A549 (cell line): ENCODE measurements around the gene AUTS2. TPM values are rescaled to one million over a fixed set of nuclear protein-coding genes. Genes with fewer than 3 reads are reported as not detected.

Experiments
- ATAC-seq, 2 experiments: fragments of 200-7000 bp in 1 of 2; fragments of >200 bp in 1 of 2; cut with Nextera tagmentation in 1 of 2; cut with Tn5 transposase in 1 of 2; 3 replicates each; pipeline versions ENCODE4 v1.8.0 to v1.9.1; 2018 to 2020; ENCODE audit warnings: mild to moderate bottlenecking in 1 of 2, moderate library complexity in 1 of 2
- CTCF ChIA-PET: fragments of 300-600 bp; sonication (Branson Sonifier 250); formaldehyde crosslinking; extraction: SDS; loops from one replicate; lab custom pipeline; 2021; ENCODE audit warnings: antibody characterized with exemption, inconsistent platforms; lab: Yijun Ruan, JAX
- POLR2A ChIA-PET: fragments of 350-600 bp; formaldehyde crosslinking; extraction: SDS; loops from one replicate; lab custom pipeline; 2021; ENCODE audit warnings: antibody characterized with exemption, inconsistent platforms; lab: Yijun Ruan, JAX
- DNase-seq, 2 experiments: peaks; one replicate each; pipeline versions ENCODE4 v3.0.0 to v3.0.0-alpha.2; 2011 to 2016; ENCODE audit warnings: low read depth in 1 of 2, low spot score in 1 of 2
- FAIRE-seq: peaks from 2 replicates; lab custom pipeline; 2011; peaks lifted over from hg19 to GRCh38; lab: Jason Lieb, UNC
- H3K27ac ChIP-seq, 2 experiments: fragments of >200 bp; sonication (Bioruptor Twin); formaldehyde crosslinking; 3 replicates each; pipeline ENCODE4 v1.5.1; 2016 to 2017
- H3K4me1 ChIP-seq: fragments of >200 bp; sonication (Bioruptor Twin); formaldehyde crosslinking; 3 replicates; pipeline ENCODE4 v1.6.1; 2016
- H3K4me2 ChIP-seq: fragments of >200 bp; sonication (Bioruptor Twin); formaldehyde crosslinking; 3 replicates; pipeline ENCODE4 v1.6.1; 2016
- H3K4me3 ChIP-seq: fragments of >200 bp; sonication (Bioruptor Twin); formaldehyde crosslinking; 3 replicates; pipeline ENCODE4 v1.5.1; 2016
- H3K9me3 ChIP-seq: fragments of >200 bp; sonication (Bioruptor Twin); formaldehyde crosslinking; 3 replicates; pipeline ENCODE4 v1.6.1; 2016
- BCL3 ChIP-seq: fragments of >200 bp; sonication (Bioruptor Twin); formaldehyde crosslinking; IDR thresholded peaks from 3 replicates; pipeline ENCODE4 v1.6.1; 2016
- CBX2 ChIP-seq: fragments of 200-600 bp; sonication (generic); IDR thresholded peaks from 2 replicates; pipeline ENCODE4 v1.6.1; 2016; ENCODE audit warnings: low read depth, mild to moderate bottlenecking, borderline replicate concordance
- CBX8 ChIP-seq: fragments of 200-600 bp; sonication (generic); IDR thresholded peaks from 2 replicates; pipeline ENCODE4 v1.6.1; 2016
- CEBPB ChIP-seq, 2 experiments: fragments of >200 bp in 1 of 2; sonication (Bioruptor Twin) in 1 of 2; formaldehyde crosslinking in 1 of 2; IDR thresholded peaks; 2 replicates each; pipeline ENCODE4 v1.6.1; 2012 to 2016
- EHMT2 ChIP-seq: fragments of 200-600 bp; sonication (generic); IDR thresholded peaks from 2 replicates; pipeline ENCODE4 v1.6.1; 2016; ENCODE audit warnings: antibody characterized with exemption, low read depth, mild to moderate bottlenecking, moderate library complexity
- ESRRA ChIP-seq: fragments of 150-350 bp; IDR thresholded peaks from 2 replicates; pipeline ENCODE4 v1.6.1; 2014; ENCODE audit warnings: mild to moderate bottlenecking, low read length, borderline replicate concordance
- HEYL ChIP-seq: fragments of 250-450 bp; sonication (Bioruptor Pico); IDR thresholded peaks from 2 replicates; pipeline ENCODE4 v1.8.0; 2021; ENCODE audit warnings: mild to moderate bottlenecking, moderate library complexity
- HOXB13 ChIP-seq: fragments of 250-450 bp; sonication (Bioruptor Pico); IDR thresholded peaks from 2 replicates; pipeline ENCODE4 v1.5.0; 2020; ENCODE audit warnings: low read depth, mild to moderate bottlenecking, moderate library complexity
- MAFK ChIP-seq: fragments of 450-650 bp; IDR thresholded peaks from 2 replicates; pipeline ENCODE4 v1.6.1; 2014; ENCODE audit not compliant: partially characterized antibody
- MAZ ChIP-seq: fragments of 150-350 bp; IDR thresholded peaks from 2 replicates; pipeline ENCODE4 v1.6.1; 2014; ENCODE audit warnings: antibody characterized with exemption, low read depth, low read length, borderline replicate concordance
- NFE2L2 ChIP-seq: fragments of 150-350 bp; conservative IDR thresholded peaks from 2 replicates; pipeline ENCODE4 v1.6.1; 2014; ENCODE audit warnings: low read length
- PHF8 ChIP-seq: fragments of 200-600 bp; sonication (generic); IDR thresholded peaks from 2 replicates; pipeline ENCODE4 v1.6.1; 2016; ENCODE audit warnings: low read depth, mild to moderate bottlenecking, antibody characterized with exemption, moderate library complexity, borderline replicate concordance
- RARB ChIP-seq: fragments of 250-450 bp; sonication (Bioruptor Pico); IDR thresholded peaks from 2 replicates; pipeline ENCODE4 v1.8.0; 2021; ENCODE audit warnings: mild to moderate bottlenecking, moderate library complexity
- RCOR1 ChIP-seq: fragments of 150-350 bp; IDR thresholded peaks from 2 replicates; pipeline ENCODE4 v1.6.1; 2014; ENCODE audit warnings: antibody characterized with exemption, low read length, low read depth
- RFX5 ChIP-seq: fragments of 450-650 bp; IDR thresholded peaks from 2 replicates; pipeline ENCODE4 v1.7.1; 2014; ENCODE audit warnings: antibody characterized with exemption, mild to moderate bottlenecking, moderate library complexity
- SMC3 ChIP-seq: fragments of >200 bp; sonication (Bioruptor Twin); formaldehyde crosslinking; IDR thresholded peaks from 3 replicates; pipeline ENCODE4 v1.6.1; 2018; ENCODE audit warnings: inconsistent platforms
- SREBF2 ChIP-seq: fragments of 450-650 bp; IDR thresholded peaks from 2 replicates; pipeline ENCODE4 v1.6.1; 2014; ENCODE audit warnings: mild to moderate bottlenecking, moderate library complexity
- TFCP2L1 ChIP-seq: fragments of 250-450 bp; sonication (Bioruptor Pico); IDR thresholded peaks from 2 replicates; pipeline ENCODE4 v1.5.0; 2021; ENCODE audit warnings: mild to moderate bottlenecking
- ZNF302 ChIP-seq: fragments of 250-450 bp; sonication (Bioruptor Pico); IDR thresholded peaks from 2 replicates; pipeline ENCODE4 v1.9.0; 2021; ENCODE audit warnings: inconsistent platforms, mild to moderate bottlenecking, moderate library complexity
- WGBS: methylation state at CpG from one replicate; pipeline ENCODE4 v1.1.6; 2017; ENCODE audit errors: missing lambda C conversion rate; 5-methylcytosine and 5-hydroxymethylcytosine counted together
- polyA plus RNA-seq, 4 experiments: library from polyadenylated mRNA; depleted of rRNA in 3 of 4; stranded (reverse); fragments of >200 nt; fragmentation: RNase III in 1 of 4; extraction: RNeasy Plus Mini Kit Qiagen cat#74134 plus additional on column Dnase treatment in 1 of 4; gene quantifications; 2 replicates in 3 of 4; 3 replicates in 1 of 4; pipeline ENCODE4 v1.2.3, GENCODE V29; 2011 to 2017
- TF ChIP-seq, protein P1 (sequence below): fragments of >200 bp; sonication (Bioruptor Twin); formaldehyde crosslinking; IDR thresholded peaks from 3 replicates; pipeline ENCODE4 v1.5.1; 2016
- TF ChIP-seq, protein P2 (sequence below): fragments of 150-350 bp; IDR thresholded peaks from 2 replicates; pipeline ENCODE4 v1.6.1; 2014; ENCODE audit warnings: low read depth, mild to moderate bottlenecking, low read length
- TF ChIP-seq, protein P3 (sequence below): IDR thresholded peaks from 2 replicates; pipeline ENCODE4 v1.6.1; 2012; ENCODE audit warnings: low read depth, borderline replicate concordance
- TF ChIP-seq, protein P4 (sequence below): fragments of 450-650 bp; IDR thresholded peaks from 2 replicates; pipeline ENCODE4 v1.6.1; 2014; ENCODE audit warnings: antibody characterized with exemption

AUTS2 gene
- polyA plus RNA-seq, 2 of the 4 experiments (the other 2 are of a cell fraction) = 1.6 to 3.6 TPM

DNA sequence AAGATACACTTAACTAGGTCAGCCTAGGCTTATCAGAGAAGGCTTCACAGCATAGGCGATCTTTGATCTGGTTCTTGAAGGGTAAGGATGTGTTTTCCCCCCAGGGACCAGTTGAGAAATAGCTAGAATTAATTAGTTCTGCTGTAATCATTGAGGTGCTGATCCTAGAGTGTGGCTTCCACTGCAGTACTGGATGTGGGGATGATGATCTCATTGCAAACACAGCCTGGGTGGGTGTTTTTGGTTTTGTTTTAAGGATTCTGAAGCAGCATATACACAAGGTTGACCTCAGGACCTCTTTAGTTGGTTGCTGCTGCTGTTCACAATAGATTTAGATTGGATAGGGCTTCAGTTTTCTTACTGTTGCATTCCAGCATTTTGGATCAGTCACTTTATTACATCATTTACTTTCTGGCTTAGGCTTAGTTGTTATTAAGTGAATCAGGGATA, 159.7 kb downstream of the AUTS2 start:
- no peak for FAIRE-seq
- POLR2A ChIA-PET = no interaction called here
- Histone ChIP-seq H3K4me2 (peak overlapping the region; percentile 35; the same call in 1 of the 3 replicates), H3K27ac (no peak overlapping the region), H3K4me3 (no peak overlapping the region), H3K4me1 (peaks cover 15% of the 10 kb centered on the region; the same call in 2 of the 3 replicates), H3K9me3 (no peaks in the 10 kb centered on the region)
- CTCF ChIA-PET = interaction anchor here (1.4 kb wide), 1 partner anchor 10 kb away, joined by 3 read pairs; no protein-coding TSS in a partner anchor
- TF ChIP-seq HEYL (CRISPR knock-in tag) (no peak), ZNF302 (no peak), CBX2 (no peak)
- 11% methylated on average over 1 of the region's 1 CpG for WGBS
- no peak for ATAC-seq
- DNase-seq = no peak

GRCh38 chr7:69759373-69759772, 161.1 kb downstream of the AUTS2 start:
- ATAC-seq (no peak), DNase-seq (no peak), FAIRE-seq (no peak)
- CTCF ChIA-PET = no interaction called here
- Histone ChIP-seq H3K9me3 (no peaks in the 10 kb centered on the region), H3K4me3 (no peak overlapping the region), H3K4me2 (no peak overlapping the region), H3K4me1 (peaks cover 15% of the 10 kb centered on the region; the same call in 2 of the 3 replicates), H3K27ac (no peak overlapping the region)
- POLR2A ChIA-PET = no interaction called here
- WGBS = 49% methylated on average over 3 of the region's 4 CpGs
- TF ChIP-seq CBX8 (no peak), TFCP2L1 (CRISPR knock-in tag) (no peak), SREBF2 (no peak), RCOR1 (no peak), NFE2L2 (no peak), MAZ (no peak), MAFK (no peak), BCL3 (no peak)
- TF ChIP-seq, protein P1, sequence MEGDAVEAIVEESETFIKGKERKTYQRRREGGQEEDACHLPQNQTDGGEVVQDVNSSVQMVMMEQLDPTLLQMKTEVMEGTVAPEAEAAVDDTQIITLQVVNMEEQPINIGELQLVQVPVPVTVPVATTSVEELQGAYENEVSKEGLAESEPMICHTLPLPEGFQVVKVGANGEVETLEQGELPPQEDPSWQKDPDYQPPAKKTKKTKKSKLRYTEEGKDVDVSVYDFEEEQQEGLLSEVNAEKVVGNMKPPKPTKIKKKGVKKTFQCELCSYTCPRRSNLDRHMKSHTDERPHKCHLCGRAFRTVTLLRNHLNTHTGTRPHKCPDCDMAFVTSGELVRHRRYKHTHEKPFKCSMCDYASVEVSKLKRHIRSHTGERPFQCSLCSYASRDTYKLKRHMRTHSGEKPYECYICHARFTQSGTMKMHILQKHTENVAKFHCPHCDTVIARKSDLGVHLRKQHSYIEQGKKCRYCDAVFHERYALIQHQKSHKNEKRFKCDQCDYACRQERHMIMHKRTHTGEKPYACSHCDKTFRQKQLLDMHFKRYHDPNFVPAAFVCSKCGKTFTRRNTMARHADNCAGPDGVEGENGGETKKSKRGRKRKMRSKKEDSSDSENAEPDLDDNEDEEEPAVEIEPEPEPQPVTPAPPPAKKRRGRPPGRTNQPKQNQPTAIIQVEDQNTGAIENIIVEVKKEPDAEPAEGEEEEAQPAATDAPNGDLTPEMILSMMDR = no peak
- TF ChIP-seq, protein P2, sequence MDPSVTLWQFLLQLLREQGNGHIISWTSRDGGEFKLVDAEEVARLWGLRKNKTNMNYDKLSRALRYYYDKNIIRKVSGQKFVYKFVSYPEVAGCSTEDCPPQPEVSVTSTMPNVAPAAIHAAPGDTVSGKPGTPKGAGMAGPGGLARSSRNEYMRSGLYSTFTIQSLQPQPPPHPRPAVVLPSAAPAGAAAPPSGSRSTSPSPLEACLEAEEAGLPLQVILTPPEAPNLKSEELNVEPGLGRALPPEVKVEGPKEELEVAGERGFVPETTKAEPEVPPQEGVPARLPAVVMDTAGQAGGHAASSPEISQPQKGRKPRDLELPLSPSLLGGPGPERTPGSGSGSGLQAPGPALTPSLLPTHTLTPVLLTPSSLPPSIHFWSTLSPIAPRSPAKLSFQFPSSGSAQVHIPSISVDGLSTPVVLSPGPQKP = no peak

DNA sequence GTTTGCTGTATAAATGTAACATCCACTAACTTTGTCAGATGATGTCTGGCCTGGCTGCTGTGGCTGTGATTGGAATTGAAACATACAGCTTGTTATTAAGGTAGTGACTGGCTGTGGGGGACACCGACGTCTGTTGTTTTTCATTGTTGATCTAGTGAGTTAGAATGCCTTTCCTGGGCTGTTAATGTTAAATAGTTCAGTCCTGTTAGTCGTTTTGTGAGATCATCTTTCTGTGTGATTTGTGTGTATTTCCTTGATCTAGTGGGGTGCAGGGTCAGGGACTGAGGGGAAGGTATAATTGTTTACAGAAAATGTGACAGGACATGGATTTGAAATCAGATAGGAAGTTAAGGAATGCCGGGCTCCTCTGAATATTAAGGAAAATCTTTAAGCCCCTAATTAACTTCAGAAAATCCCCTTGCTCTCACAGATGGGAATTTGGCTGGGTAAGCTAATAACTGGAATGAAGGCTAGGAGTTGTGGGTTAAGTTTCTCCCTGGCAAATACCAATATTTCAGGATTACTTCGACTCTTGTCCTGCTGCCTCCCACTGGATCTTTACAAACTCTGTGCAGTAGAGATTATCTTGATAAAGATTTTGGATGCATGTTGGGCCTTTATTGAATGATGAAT, 163.1 kb downstream of the AUTS2 start:
- CTCF ChIA-PET = no interaction called here
- TF ChIP-seq CBX2 = no peak
- TF ChIP-seq RFX5 = no peak
- TF ChIP-seq RCOR1 = no peak
- no peak for TF ChIP-seq HOXB13 (CRISPR knock-in tag)
- no peak for TF ChIP-seq RARB
- TF ChIP-seq ESRRA = no peak
- no peak for TF ChIP-seq MAFK
- TF ChIP-seq EHMT2 = no peak
- TF ChIP-seq, protein P3, sequence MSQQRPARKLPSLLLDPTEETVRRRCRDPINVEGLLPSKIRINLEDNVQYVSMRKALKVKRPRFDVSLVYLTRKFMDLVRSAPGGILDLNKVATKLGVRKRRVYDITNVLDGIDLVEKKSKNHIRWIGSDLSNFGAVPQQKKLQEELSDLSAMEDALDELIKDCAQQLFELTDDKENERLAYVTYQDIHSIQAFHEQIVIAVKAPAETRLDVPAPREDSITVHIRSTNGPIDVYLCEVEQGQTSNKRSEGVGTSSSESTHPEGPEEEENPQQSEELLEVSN = no peak
- TF ChIP-seq, protein P4, sequence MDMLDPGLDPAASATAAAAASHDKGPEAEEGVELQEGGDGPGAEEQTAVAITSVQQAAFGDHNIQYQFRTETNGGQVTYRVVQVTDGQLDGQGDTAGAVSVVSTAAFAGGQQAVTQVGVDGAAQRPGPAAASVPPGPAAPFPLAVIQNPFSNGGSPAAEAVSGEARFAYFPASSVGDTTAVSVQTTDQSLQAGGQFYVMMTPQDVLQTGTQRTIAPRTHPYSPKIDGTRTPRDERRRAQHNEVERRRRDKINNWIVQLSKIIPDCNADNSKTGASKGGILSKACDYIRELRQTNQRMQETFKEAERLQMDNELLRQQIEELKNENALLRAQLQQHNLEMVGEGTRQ = no peak
- no peak for TF ChIP-seq PHF8
- TF ChIP-seq, protein P1 = no peak
- TF ChIP-seq SMC3 = no peak
- no peak for TF ChIP-seq CEBPB (IDR thresholded peaks at IDR 0.05)
- TF ChIP-seq NFE2L2 = no peak
- TF ChIP-seq, protein P2 = no peak

More for the DNA sequence above, 163.1 kb downstream of the AUTS2 start:
- Histone ChIP-seq H3K4me3 (no peak overlapping the region), H3K27ac (no peak overlapping the region), H3K4me1 (peaks cover 15% of the 10 kb centered on the region; the same call in 2 of the 3 replicates), H3K9me3 (no peaks in the 10 kb centered on the region), H3K4me2 (no peak overlapping the region)
- 48% methylated on average over 5 of the region's 5 CpGs for WGBS
- ATAC-seq (no peak), FAIRE-seq (no peak), DNase-seq (no peak)
- POLR2A ChIA-PET = no interaction called here
